Measurements from ENCODE around the gene CDH12.

GRCh38 chr5:22258139-22258538 lies 595.0 kb downstream of the CDH12 start:
- no peak for TF ChIP-seq EZH2 (IDR thresholded peaks at IDR 0.05; ENCODE audit: insufficient read depth, poor library complexity, severe bottlenecking)
- no peak for TF ChIP-seq EZH2phosphoT487 (IDR thresholded peaks at IDR 0.05; ENCODE audit: insufficient read depth, low read depth)
